GM19239 (cell line): ENCODE data around the gene UBQLN2.
"Not testable (repeated sequence)": the region's sequence is repeated elsewhere in the genome, so short reads cannot be mapped to it uniquely, and the experiment has no call there.

Experiments
- DNase-seq: peaks from one replicate; pipeline ENCODE4 v3.0.0; 2011; ENCODE audit warnings: low spot score; ENCODE audit not compliant: insufficient read length
- FAIRE-seq: peaks from 2 replicates; lab custom pipeline; 2011; peaks lifted over from hg19 to GRCh38; lab: Jason Lieb, UNC

Gene UBQLN2

DNA sequence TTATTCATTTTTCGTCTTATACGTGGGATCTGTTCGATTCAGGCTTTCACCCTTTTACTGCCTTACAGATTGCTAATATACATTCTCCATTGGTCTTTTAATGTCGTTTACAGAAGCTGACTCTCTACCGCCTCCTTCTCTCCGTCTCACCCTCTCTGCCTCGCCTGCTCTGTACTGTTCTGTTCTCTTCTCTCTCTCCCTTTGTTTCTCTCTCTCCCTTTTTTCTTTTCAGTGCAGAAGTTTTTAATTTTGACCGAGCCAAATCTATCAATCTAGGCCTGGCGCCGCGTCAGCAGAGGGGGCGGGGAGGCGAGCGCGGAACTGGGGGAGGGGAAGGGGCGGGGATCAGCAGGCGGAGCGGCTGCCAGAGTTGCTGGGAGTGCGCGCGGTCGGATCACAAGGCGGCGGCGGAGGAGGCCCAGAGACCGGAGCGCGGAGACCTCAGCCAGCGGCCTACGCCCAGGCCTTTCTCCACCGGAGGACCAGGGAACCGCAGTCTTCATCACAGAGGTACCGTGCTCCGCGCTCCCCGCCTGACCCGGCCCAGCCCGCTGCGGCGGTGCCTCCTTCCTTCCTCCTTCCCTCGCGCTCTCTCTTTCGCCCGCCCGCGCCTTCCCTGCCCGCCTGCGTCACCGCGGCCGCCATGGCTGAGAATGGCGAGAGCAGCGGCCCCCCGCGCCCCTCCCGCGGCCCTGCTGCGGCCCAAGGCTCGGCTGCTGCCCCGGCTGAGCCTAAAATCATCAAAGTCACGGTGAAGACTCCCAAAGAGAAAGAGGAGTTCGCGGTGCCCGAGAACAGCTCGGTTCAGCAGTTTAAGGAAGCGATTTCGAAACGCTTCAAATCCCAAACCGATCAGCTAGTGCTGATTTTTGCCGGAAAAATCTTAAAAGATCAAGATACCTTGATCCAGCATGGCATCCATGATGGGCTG is at the start of gene UBQLN2:
Gene UBQLN2 (plus strand): TSS at position 397 of the 931 bp plus-strand sequence. CDS start 247 bp downstream, at position 644.
- DNase-seq: no peak
- peak; percentile 84 for FAIRE-seq

- no peak for FAIRE-seq
- no peak for DNase-seq
Measured at GRCh38 chrX:56519642-56520041, 43.8 kb upstream of the UBQLN2 start.

DNA sequence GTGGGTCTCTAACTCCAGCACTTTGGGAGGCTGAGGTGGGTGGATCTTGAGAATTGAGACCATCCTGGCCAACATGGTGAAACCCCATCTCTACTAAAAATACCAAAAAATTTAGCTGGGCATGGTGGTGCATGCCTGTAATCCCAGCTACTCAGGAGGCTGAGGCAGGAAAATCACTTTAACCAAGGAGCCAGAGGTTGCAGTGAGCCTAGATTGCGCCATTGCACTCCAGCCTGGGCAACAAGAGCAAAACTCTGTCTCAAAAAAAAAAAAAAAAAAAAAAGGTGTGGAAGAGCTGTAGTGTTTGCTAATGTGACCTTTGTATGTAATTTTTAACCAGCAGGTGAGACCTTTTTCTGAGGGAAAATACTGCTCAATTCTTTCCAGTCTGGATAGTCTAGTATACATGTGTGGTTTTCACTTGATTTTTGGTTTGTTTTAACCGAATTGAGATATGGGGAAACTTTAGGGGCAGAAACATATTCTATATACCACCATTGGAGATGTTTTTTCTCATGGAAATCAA is 33.9 kb upstream of the UBQLN2 start:
- DNase-seq, FAIRE-seq: not testable (repeated sequence)

DNA sequence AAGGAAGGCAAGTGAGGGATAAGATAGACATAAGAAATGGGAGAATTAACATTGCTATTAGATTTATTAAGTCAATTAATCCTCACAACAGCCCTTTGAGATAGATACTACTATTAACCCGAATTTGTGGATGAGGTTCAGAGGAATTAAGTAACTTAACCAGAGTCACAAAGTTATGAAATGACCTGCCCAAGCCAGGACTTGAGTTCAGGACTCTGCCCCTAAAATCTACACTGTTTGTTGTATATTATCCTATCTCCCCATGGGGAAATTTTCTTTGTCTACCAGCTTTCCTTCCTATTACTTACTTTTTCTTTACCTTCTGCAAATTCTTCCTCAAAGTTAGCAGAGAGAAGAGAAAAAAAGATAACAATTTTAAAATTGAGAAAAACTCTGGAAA is 33.4 kb upstream of the UBQLN2 start:
- DNase-seq (no peak), FAIRE-seq (no peak)

GRCh38 chrX:56550667-56551066 is 12.8 kb upstream of the UBQLN2 start:
- DNase-seq (no peak), FAIRE-seq (no peak)

DNA sequence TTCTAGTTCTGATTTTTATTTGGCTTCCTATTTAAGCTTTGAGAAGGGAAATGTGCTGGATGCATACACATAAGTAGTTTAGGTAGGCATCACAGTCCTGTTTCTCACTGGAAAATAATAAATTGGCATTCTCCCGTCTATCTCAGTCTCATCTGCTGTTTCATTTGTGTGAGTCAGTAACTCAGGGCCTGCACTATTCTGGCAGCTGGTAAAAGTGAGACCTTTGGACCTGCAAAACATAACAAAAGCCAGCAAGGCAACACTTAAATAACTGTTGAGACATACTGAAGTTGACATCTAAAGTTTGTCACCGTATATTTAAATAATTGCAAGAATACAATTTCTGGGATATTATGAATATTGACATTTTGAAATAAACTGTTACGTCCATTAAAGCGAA is 8.6 kb upstream of the UBQLN2 start:
- no peak for DNase-seq
- FAIRE-seq: no peak

- DNase-seq (no peak), FAIRE-seq (no peak)
Measured at GRCh38 chrX:56557376-56557929, 6.0 kb upstream of the UBQLN2 start.

DNA sequence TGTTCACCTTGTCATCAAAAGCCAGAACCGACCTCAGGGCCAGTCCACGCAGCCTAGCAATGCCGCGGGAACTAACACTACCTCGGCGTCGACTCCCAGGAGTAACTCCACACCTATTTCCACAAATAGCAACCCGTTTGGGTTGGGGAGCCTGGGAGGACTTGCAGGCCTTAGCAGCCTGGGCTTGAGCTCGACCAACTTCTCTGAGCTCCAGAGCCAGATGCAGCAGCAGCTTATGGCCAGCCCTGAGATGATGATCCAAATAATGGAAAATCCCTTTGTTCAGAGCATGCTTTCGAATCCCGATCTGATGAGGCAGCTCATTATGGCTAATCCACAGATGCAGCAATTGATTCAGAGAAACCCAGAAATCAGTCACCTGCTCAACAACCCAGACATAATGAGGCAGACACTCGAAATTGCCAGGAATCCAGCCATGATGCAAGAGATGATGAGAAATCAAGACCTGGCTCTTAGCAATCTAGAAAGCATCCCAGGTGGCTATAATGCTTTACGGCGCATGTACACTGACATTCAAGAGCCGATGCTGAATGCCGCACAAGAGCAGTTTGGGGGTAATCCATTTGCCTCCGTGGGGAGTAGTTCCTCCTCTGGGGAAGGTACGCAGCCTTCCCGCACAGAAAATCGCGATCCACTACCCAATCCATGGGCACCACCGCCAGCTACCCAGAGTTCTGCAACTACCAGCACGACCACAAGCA is 898 bp downstream of the UBQLN2 start:
- no peak for DNase-seq

DNA sequence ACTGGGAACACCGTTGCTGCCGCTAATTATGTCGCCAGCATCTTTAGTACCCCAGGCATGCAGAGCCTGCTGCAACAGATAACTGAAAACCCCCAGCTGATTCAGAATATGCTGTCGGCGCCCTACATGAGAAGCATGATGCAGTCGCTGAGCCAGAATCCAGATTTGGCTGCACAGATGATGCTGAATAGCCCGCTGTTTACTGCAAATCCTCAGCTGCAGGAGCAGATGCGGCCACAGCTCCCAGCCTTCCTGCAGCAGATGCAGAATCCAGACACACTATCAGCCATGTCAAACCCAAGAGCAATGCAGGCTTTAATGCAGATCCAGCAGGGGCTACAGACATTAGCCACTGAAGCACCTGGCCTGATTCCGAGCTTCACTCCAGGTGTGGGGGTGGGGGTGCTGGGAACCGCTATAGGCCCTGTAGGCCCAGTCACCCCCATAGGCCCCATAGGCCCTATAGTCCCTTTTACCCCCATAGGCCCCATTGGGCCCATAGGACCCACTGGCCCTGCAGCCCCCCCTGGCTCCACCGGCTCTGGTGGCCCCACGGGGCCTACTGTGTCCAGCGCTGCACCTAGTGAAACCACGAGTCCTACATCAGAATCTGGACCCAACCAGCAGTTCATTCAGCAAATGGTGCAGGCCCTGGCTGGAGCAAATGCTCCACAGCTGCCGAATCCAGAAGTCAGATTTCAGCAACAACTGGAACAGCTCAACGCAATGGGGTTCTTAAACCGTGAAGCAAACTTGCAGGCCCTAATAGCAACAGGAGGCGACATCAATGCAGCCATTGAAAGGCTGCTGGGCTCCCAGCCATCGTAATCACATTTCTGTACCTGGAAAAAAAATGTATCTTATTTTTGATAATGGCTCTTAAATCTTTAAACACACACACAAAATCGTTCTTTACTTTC is 1.8 kb downstream of the UBQLN2 start:
- peak; percentile 59 for FAIRE-seq
- no peak for DNase-seq

More for the DNA sequence above, 898 bp downstream of the UBQLN2 start:
- FAIRE-seq: peak; percentile 94

DNA sequence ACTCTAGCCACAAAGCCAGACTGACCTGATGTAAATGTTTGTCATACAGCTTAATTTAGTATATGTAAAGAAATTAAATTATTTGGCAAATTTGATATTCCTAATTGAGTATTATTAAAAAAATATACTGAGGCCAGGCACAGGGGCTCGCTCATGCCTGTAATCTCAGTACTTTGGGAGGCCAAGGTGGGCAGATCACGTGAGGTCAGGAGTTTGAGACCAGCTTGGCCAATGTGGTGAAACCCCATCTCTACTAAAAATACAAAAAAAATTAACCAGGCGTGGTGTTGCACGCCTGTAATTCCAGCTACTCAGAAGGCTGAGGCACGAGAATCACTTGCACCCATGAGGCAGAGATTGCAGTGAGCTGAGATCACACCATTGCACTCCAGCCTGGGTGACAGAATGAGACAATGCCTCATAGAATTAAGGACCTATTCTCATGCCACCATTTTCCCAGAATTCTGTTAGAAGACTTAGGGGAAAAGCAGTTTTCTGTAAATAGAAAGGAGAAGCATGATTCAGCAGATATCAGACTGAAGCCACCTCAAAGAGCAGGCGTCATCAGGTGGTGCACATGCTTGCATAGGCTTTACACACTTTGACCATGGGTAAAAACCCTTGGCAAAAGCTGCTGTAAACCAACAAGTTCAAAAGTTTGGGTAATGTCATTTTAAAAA is 6.1 kb downstream of the UBQLN2 start:
- no peak for DNase-seq
- FAIRE-seq: no peak

DNA sequence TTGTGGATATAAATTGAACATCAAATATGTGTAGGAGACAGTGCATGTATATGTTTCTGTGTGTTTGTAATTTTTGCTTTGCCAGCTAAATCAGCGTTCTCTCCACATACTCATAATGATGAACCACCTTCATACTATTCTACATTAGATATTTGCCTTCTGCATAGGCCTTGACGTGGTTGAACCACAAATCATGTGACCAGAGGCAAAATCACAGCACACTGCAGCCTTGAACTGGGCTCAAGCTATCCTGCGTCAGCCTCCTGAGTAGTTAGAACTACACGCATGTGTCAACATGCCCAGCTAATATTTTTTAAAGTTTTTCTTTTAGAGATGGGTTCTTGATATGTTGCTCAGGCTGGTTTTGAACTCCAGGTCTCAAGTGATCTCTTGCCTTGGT is 9.5 kb downstream of the UBQLN2 start:
- no peak for FAIRE-seq
- DNase-seq: no peak

GRCh38 chrX:56574861-56575260 is 11.4 kb downstream of the UBQLN2 start:
- DNase-seq (no peak), FAIRE-seq (no peak)

DNA sequence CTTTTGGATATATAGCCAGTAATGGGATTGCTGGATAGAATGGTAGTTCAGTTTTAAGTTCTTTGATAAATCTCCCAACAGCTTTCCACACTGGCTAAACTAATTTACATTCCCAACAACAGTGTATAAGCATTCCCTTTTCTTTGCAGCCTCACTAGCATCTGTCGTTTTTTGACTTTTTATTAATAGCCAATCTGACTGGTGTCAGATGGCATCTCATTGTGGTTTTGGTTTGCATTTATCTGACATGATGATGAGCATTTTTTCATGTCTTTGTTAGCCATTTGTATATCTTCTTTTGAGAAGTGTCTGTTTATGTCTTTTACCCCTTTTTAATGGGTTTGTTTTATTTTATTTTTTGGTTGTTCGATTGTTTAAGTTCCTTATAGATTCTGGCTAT is 13.3 kb downstream of the UBQLN2 start:
- FAIRE-seq: peak; percentile 45
- no peak for DNase-seq

- FAIRE-seq (no peak), DNase-seq (no peak)
Measured at GRCh38 chrX:56588397-56589188, 25.2 kb downstream of the UBQLN2 start.

GRCh38 chrX:56591830-56592229 is 28.4 kb downstream of the UBQLN2 start:
- DNase-seq, FAIRE-seq: not testable (repeated sequence)

DNA sequence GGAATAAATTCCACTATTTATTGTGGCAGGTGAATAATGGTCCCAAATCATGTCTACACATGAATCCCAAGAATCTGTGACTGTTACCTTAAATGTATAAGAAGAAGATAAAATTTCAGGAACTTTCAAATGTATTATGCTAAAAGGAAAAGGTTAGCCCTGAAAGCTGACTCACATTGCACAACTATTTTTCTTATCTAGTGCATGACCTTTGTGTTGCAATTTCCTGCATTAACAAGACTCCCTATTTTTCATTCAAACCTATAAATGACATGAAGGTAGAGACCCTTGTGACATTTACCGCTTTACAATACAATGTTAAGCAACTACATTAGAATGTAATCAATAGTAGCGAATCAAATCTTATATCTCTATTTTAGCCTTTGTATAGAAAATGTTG is 36.7 kb downstream of the UBQLN2 start:
- DNase-seq: no peak
- no peak for FAIRE-seq

GRCh38 chrX:56600987-56601386 is 37.6 kb downstream of the UBQLN2 start:
- FAIRE-seq (no peak), DNase-seq (no peak)

DNA sequence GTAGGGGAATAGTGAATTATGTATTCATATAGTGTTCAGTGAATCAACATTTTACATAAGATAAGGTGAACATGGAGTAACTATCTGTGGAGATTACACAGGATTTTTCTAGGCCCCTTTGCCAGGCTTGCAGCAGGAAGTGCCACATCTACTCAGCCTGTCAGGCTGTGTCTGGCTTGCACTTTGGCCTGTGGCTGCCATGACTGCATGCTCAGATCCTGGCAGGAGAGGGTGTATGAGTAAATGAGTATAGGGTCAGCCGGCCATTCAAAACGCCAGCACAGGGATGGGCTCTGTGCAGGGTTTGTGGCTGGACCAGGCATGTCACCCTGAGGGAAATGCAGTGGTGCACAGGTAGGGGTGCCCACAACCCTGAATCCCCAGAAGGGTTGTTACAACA is 51.9 kb downstream of the UBQLN2 start:
- FAIRE-seq (no peak), DNase-seq (no peak)
